HEK293 (cell line): ENCODE measurements around the gene AAK1.

Experiments
- CTCF ChIA-PET: fragments of 350-600 bp; formaldehyde crosslinking; extraction: SDS; loops from one replicate; lab custom pipeline; 2021; ENCODE audit warnings: antibody characterized with exemption; lab: Yijun Ruan, JAX
- POLR2A ChIA-PET: fragments of 300-600 bp; formaldehyde crosslinking; extraction: SDS; loops from one replicate; lab custom pipeline; 2020; ENCODE audit warnings: antibody characterized with exemption, inconsistent platforms; lab: Yijun Ruan, JAX
- H3K27ac ChIP-seq: fragments of 200-500 bp; sonication (Bioruptor generic); 2 replicates; pipeline ENCODE4 v1.5.1; 2014; ENCODE audit warnings: low read depth, low read length, control low read depth, inconsistent platforms; ENCODE audit errors: extremely low read depth
- H3K36me3 ChIP-seq, 2 experiments: fragments of 200-500 bp in 1 of 2; sonication (Bioruptor generic) in 1 of 2; 1 replicate in 1 of 2; 2 replicates in 1 of 2; pipeline ENCODE4 v1.5.1; 2014 to 2017; ENCODE audit warnings: inconsistent platforms in 2 of 2, low read length in 2 of 2; ENCODE audit not compliant: control insufficient read depth in 2 of 2, insufficient read depth in 1 of 2
- H3K4me1 ChIP-seq: fragments of 200-500 bp; sonication (Bioruptor generic); 2 replicates; pipeline ENCODE4 v1.5.1; 2014; ENCODE audit warnings: mild to moderate bottlenecking, low read length, inconsistent platforms; ENCODE audit not compliant: control insufficient read depth, insufficient read depth
- H3K4me3 ChIP-seq: 2 replicates; pipeline ENCODE4 v1.5.1; 2011; ENCODE audit warnings: low read depth, mild to moderate bottlenecking, control low read depth, low read length, moderate library complexity
- H3K9me3 ChIP-seq: fragments of 200-500 bp; sonication (Bioruptor generic); 2 replicates; pipeline ENCODE4 v1.5.1; 2014; ENCODE audit warnings: low read depth, low read length, inconsistent platforms; ENCODE audit not compliant: control insufficient read depth, insufficient read depth
- GLIS1 ChIP-seq: fragments of 450-650 bp; formaldehyde crosslinking; IDR thresholded peaks from 2 replicates; pipeline ENCODE4 v1.5.1; 2016; ENCODE audit warnings: missing biosample characterization, missing genetic modification characterization
- HOXC10 ChIP-seq: sonication (generic); formaldehyde crosslinking; IDR thresholded peaks from 2 replicates; pipeline ENCODE4 v1.8.1; 2023; ENCODE audit warnings: mild to moderate bottlenecking, missing genetic modification reagents
- MEIS1 ChIP-seq: sonication (generic); formaldehyde crosslinking; IDR thresholded peaks from 2 replicates; pipeline ENCODE4 v1.8.1; 2022; ENCODE audit warnings: missing genetic modification reagents, mild to moderate bottlenecking, borderline replicate concordance
- MZF1 ChIP-seq: fragments of 450-650 bp; formaldehyde crosslinking; IDR thresholded peaks from 2 replicates; pipeline ENCODE4 v1.5.1; 2017; ENCODE audit warnings: missing biosample characterization, missing genetic modification characterization, borderline replicate concordance
- PRDM1 ChIP-seq: fragments of 450-650 bp; formaldehyde crosslinking; IDR thresholded peaks from 2 replicates; pipeline ENCODE4; 2016; ENCODE audit warnings: missing biosample characterization, missing genetic modification characterization
- ZBTB17 ChIP-seq: fragments of 450-650 bp; formaldehyde crosslinking; IDR thresholded peaks from 2 replicates; pipeline ENCODE4 v1.5.1; 2016; ENCODE audit warnings: missing biosample characterization, missing genetic modification characterization
- ZBTB7A ChIP-seq: fragments of 450-650 bp; formaldehyde crosslinking; IDR thresholded peaks from 2 replicates; pipeline ENCODE4 v1.5.1; 2016; ENCODE audit warnings: low read depth, missing biosample characterization, missing genetic modification characterization
- ZIC2 ChIP-seq: fragments of 450-650 bp; formaldehyde crosslinking; IDR thresholded peaks from 2 replicates; pipeline ENCODE4 v1.5.1; 2016; ENCODE audit warnings: missing biosample characterization, missing genetic modification characterization
- ZNF112 ChIP-seq: fragments of 450-650 bp; formaldehyde crosslinking; IDR thresholded peaks from 2 replicates; pipeline ENCODE4 v1.5.0; 2017; ENCODE audit warnings: missing biosample characterization, missing genetic modification characterization
- ZNF133 ChIP-seq: fragments of 450-650 bp; formaldehyde crosslinking; IDR thresholded peaks from 2 replicates; pipeline ENCODE4 v1.5.1; 2016; ENCODE audit warnings: missing biosample characterization, missing genetic modification characterization
- ZNF169 ChIP-seq: fragments of 450-650 bp; formaldehyde crosslinking; IDR thresholded peaks from 2 replicates; pipeline ENCODE4 v1.5.1; 2016; ENCODE audit warnings: missing biosample characterization, missing genetic modification characterization
- ZNF266 ChIP-seq: fragments of 450-650 bp; formaldehyde crosslinking; IDR thresholded peaks from 2 replicates; pipeline ENCODE4 v1.5.1; 2016; ENCODE audit warnings: missing biosample characterization, missing genetic modification characterization, low read depth
- ZNF426 ChIP-seq: fragments of 450-650 bp; formaldehyde crosslinking; IDR thresholded peaks from 2 replicates; pipeline ENCODE4 v1.5.1; 2017; ENCODE audit warnings: missing biosample characterization, missing genetic modification characterization, mild to moderate bottlenecking, inconsistent platforms, moderate library complexity
- ZNF473 ChIP-seq: fragments of 450-650 bp; formaldehyde crosslinking; IDR thresholded peaks from 2 replicates; pipeline ENCODE4 v1.5.1; 2017; ENCODE audit warnings: missing biosample characterization, missing genetic modification characterization
- ZNF548 ChIP-seq: fragments of 450-650 bp; formaldehyde crosslinking; IDR thresholded peaks from 2 replicates; pipeline ENCODE4 v1.5.1; 2016; ENCODE audit warnings: missing biosample characterization, missing genetic modification characterization
- ZNF560 ChIP-seq: fragments of 450-650 bp; formaldehyde crosslinking; IDR thresholded peaks from 2 replicates; pipeline ENCODE4 v1.5.1; 2017; ENCODE audit warnings: missing biosample characterization, missing genetic modification characterization, borderline replicate concordance
- ZNF624 ChIP-seq: fragments of 450-650 bp; formaldehyde crosslinking; IDR thresholded peaks from 2 replicates; pipeline ENCODE4 v1.5.1; 2017; ENCODE audit warnings: missing biosample characterization, missing genetic modification characterization
- ZNF626 ChIP-seq: fragments of 450-650 bp; sonication (Bioruptor Pico); formaldehyde crosslinking; IDR thresholded peaks from 2 replicates; pipeline ENCODE4 v1.5.1; 2018; ENCODE audit warnings: missing biosample characterization, missing genetic modification characterization, inconsistent platforms
- ZNF658 ChIP-seq: fragments of 450-650 bp; formaldehyde crosslinking; IDR thresholded peaks from 2 replicates; pipeline ENCODE4; 2016; ENCODE audit warnings: missing biosample characterization, missing genetic modification characterization
- ZNF670 ChIP-seq: fragments of 450-650 bp; formaldehyde crosslinking; IDR thresholded peaks from 2 replicates; pipeline ENCODE4 v1.5.1; 2016; ENCODE audit warnings: missing biosample characterization, missing genetic modification characterization, low read depth
- ZNF747 ChIP-seq: fragments of 450-650 bp; formaldehyde crosslinking; IDR thresholded peaks from 2 replicates; pipeline ENCODE4 v1.5.1; 2016; ENCODE audit warnings: missing biosample characterization, missing genetic modification characterization
- ZNF785 ChIP-seq: fragments of 450-650 bp; formaldehyde crosslinking; IDR thresholded peaks from 2 replicates; pipeline ENCODE4 v1.5.1; 2016; ENCODE audit warnings: missing biosample characterization, missing genetic modification characterization
- ZNF791 ChIP-seq: fragments of 450-650 bp; formaldehyde crosslinking; IDR thresholded peaks from 2 replicates; pipeline ENCODE4 v1.5.1; 2016; ENCODE audit warnings: missing biosample characterization, missing genetic modification characterization
- ZNF830 ChIP-seq: fragments of 450-650 bp; IDR thresholded peaks from 2 replicates; pipeline ENCODE4 v1.5.0; 2018; ENCODE audit warnings: missing biosample characterization, missing genetic modification characterization, low read depth, mild to moderate bottlenecking, moderate library complexity
- ZSCAN16 ChIP-seq: fragments of 450-650 bp; formaldehyde crosslinking; IDR thresholded peaks from 2 replicates; pipeline ENCODE4 v1.5.1; 2016; ENCODE audit warnings: missing biosample characterization, missing genetic modification characterization
- TF ChIP-seq, protein P1 (sequence below): fragments of 450-650 bp; formaldehyde crosslinking; IDR thresholded peaks from 2 replicates; pipeline ENCODE4 v1.5.1; 2016; ENCODE audit warnings: missing biosample characterization, missing genetic modification characterization
- TF ChIP-seq, protein P2 (sequence below): fragments of 450-650 bp; formaldehyde crosslinking; IDR thresholded peaks from 2 replicates; pipeline ENCODE4 v1.5.1; 2016; ENCODE audit warnings: missing biosample characterization, missing genetic modification characterization
- TF ChIP-seq, protein P3 (sequence below): fragments of 450-650 bp; formaldehyde crosslinking; IDR thresholded peaks from 2 replicates; pipeline ENCODE4 v1.5.1; 2016; ENCODE audit warnings: missing biosample characterization, missing genetic modification characterization
- TF ChIP-seq, protein P4 (sequence below): fragments of 450-650 bp; formaldehyde crosslinking; IDR thresholded peaks from 2 replicates; pipeline ENCODE4 v1.5.1; 2016; ENCODE audit warnings: missing biosample characterization, missing genetic modification characterization
- TF ChIP-seq, protein P5 (sequence below): fragments of 450-650 bp; formaldehyde crosslinking; IDR thresholded peaks from 2 replicates; pipeline ENCODE4 v1.5.1; 2017; ENCODE audit warnings: missing biosample characterization, missing genetic modification characterization

Gene AAK1

DNA sequence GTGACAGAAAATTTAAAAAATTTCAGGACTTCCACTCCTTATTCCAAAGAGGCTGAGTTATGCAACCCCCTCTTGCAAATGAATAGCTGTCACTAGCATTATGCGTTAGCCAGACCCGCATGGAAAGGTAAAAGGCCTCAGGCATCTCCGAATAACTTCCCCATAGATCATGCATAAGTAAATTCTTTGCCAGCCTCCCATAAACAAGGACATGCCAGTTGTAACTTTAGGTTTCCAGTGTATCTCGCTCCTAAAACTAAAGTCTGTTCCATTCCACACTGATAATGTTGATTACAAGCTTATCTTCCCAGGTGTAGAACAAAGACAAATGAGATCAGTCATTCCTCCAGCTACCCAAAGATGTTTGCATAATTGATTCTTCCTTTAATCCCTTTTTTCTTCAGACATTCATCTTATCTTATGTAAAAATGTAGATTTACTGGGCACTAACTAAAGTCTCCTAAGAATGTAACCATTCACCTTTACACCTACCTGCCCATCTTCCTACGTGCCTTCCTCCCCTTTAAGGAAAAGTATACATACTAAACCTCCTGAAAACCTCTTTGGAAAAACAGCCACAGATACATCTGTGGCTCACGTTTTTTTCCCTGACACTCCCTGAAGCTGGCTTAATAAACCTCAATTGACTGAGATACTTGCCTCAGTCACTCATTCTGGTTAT lies 192.7 kb downstream of the AAK1 start:
- Histone ChIP-seq H3K36me3 (no peaks in the 10 kb centered on the region), H3K4me3 (no peak overlapping the region), H3K9me3 (no peaks in the 10 kb centered on the region), H3K27ac (no peak overlapping the region)
- CTCF ChIA-PET, result interaction anchor here (3.0 kb wide), 1 partner anchor 13 kb away, joined by 14 read pairs; the partner anchor contains the start of gene NFU1
- TF ChIP-seq ZNF624 (tag by site-specific recombination) (no peak), ZNF791 (tag by site-specific recombination) (no peak), ZIC2 (no peak), ZNF426 (no peak), HOXC10 (CRISPR knock-in tag) (no peak), ZNF133 (tag by site-specific recombination) (no peak), ZNF560 (tag by site-specific recombination) (no peak), ZNF747 (tag by site-specific recombination) (no peak), MZF1 (tag by site-specific recombination) (no peak), ZNF548 (no peak), ZNF473 (tag by site-specific recombination) (no peak), ZNF626 (tag by site-specific recombination) (no peak), ZBTB17 (tag by site-specific recombination) (no peak), ZNF670 (no peak), ZBTB7A (tag by site-specific recombination) (no peak), ZNF266 (tag by site-specific recombination) (no peak)
- TF ChIP-seq, protein P1, sequence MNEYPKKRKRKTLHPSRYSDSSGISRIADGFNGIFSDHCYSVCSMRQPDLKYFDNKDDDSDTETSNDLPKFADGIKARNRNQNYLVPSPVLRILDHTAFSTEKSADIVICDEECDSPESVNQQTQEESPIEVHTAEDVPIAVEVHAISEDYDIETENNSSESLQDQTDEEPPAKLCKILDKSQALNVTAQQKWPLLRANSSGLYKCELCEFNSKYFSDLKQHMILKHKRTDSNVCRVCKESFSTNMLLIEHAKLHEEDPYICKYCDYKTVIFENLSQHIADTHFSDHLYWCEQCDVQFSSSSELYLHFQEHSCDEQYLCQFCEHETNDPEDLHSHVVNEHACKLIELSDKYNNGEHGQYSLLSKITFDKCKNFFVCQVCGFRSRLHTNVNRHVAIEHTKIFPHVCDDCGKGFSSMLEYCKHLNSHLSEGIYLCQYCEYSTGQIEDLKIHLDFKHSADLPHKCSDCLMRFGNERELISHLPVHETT (tag by site-specific recombination), result no peak
- TF ChIP-seq, protein P2, sequence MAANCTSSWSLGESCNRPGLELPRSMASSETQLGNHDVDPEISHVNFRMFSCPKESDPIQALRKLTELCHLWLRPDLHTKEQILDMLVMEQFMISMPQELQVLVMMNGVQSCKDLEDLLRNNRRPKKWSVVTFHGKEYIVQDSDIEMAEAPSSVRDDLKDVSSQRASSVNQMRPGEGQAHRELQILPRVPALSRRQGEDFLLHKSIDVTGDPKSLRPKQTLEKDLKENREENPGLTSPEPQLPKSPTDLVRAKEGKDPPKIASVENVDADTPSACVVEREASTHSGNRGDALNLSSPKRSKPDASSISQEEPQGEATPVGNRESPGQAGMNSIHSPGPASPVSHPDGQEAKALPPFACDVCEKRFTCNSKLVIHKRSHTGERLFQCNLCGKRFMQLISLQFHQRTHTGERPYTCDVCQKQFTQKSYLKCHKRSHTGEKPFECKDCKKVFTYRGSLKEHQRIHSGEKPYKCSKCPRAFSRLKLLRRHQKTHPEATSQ, result no peak
- TF ChIP-seq, protein P3, sequence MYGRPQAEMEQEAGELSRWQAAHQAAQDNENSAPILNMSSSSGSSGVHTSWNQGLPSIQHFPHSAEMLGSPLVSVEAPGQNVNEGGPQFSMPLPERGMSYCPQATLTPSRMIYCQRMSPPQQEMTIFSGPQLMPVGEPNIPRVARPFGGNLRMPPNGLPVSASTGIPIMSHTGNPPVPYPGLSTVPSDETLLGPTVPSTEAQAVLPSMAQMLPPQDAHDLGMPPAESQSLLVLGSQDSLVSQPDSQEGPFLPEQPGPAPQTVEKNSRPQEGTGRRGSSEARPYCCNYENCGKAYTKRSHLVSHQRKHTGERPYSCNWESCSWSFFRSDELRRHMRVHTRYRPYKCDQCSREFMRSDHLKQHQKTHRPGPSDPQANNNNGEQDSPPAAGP (tag by site-specific recombination), result no peak
- TF ChIP-seq, all 188 proteins: peak for 0
- POLR2A ChIA-PET, result interaction anchor here (0.5 kb wide), 1 partner anchor 53 kb away, joined by 3 read pairs; no protein-coding TSS in a partner anchor
- H3K4me1 ChIP-seq, result peaks cover 4% of the 10 kb centered on the region; the same call in 1 of the 2 replicates

DNA sequence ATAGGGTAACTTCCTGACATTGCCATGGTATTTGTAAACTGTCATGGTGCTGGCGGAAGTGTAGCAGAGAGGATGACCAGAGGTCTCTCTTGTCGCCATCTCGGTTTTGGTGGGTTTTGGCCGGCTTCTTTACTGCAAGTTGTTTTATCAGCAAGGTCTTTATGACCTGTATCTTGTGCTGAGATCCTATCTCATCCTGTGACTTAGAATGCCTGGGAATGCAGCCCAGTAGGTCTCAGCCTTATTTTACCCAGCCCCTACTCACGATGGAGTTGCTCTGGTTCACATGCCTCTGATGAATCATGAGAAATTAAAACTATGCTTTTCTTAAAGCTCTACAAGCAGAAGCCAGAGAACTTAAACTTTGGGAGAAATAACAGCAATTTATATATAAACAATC lies 193.6 kb downstream of the AAK1 start:
- Histone ChIP-seq H3K4me1 (peaks cover 4% of the 10 kb centered on the region; the same call in 1 of the 2 replicates), H3K36me3 (no peaks in the 10 kb centered on the region), H3K4me3 (no peak overlapping the region), H3K9me3 (no peaks in the 10 kb centered on the region), H3K27ac (no peak overlapping the region)
- POLR2A ChIA-PET, result no interaction called here
- CTCF ChIA-PET, result interaction anchor here (3.0 kb wide), 1 partner anchor 12 kb away, joined by 14 read pairs; the partner anchor contains the start of gene NFU1
- TF ChIP-seq, protein P4, sequence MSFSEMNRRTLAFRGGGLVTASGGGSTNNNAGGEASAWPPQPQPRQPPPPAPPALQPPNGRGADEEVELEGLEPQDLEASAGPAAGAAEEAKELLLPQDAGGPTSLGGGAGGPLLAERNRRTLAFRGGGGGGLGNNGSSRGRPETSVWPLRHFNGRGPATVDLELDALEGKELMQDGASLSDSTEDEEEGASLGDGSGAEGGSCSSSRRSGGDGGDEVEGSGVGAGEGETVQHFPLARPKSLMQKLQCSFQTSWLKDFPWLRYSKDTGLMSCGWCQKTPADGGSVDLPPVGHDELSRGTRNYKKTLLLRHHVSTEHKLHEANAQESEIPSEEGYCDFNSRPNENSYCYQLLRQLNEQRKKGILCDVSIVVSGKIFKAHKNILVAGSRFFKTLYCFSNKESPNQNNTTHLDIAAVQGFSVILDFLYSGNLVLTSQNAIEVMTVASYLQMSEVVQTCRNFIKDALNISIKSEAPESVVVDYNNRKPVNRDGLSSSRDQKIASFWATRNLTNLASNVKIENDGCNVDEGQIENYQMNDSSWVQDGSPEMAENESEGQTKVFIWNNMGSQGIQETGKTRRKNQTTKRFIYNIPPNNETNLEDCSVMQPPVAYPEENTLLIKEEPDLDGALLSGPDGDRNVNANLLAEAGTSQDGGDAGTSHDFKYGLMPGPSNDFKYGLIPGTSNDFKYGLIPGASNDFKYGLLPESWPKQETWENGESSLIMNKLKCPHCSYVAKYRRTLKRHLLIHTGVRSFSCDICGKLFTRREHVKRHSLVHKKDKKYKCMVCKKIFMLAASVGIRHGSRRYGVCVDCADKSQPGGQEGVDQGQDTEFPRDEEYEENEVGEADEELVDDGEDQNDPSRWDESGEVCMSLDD (tag by site-specific recombination), result no peak
- no peak for TF ChIP-seq ZNF830
- no peak for TF ChIP-seq PRDM1 (tag by site-specific recombination)
- TF ChIP-seq GLIS1 (tag by site-specific recombination), result no peak
- no peak for TF ChIP-seq ZNF658 (tag by site-specific recombination)
- no peak for TF ChIP-seq ZNF169 (tag by site-specific recombination)
- TF ChIP-seq MEIS1, result no peak
- no peak for TF ChIP-seq ZSCAN16 (tag by site-specific recombination)
- no peak for TF ChIP-seq ZNF112 (tag by site-specific recombination)
- TF ChIP-seq, protein P5, sequence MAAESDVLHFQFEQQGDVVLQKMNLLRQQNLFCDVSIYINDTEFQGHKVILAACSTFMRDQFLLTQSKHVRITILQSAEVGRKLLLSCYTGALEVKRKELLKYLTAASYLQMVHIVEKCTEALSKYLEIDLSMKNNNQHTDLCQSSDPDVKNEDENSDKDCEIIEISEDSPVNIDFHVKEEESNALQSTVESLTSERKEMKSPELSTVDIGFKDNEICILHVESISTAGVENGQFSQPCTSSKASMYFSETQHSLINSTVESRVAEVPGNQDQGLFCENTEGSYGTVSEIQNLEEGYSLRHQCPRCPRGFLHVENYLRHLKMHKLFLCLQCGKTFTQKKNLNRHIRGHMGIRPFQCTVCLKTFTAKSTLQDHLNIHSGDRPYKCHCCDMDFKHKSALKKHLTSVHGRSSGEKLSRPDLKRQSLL, result no peak
- no peak for TF ChIP-seq ZNF785
